Transverse colon (tissue), 3 donors: Measurements from ENCODE around the gene PSMB3.

Source experiments
- CTCF ChIP-seq, 5 experiments: fragments of 200-600 bp in 3 of 5; fragments of 450-650 bp in 2 of 5; sonication (generic) in 3 of 5; IDR thresholded peaks; 1 replicate in 2 of 5; 2 replicates in 3 of 5; pipeline ENCODE4 v1.5.1; 2016 to 2017; ENCODE audit warnings: antibody characterized with exemption in 5 of 5, inconsistent platforms in 3 of 5, mild to moderate bottlenecking in 2 of 5, moderate library complexity in 1 of 5
- EP300 ChIP-seq: sonication (generic); formaldehyde crosslinking; IDR thresholded peaks from one replicate; pipeline ENCODE4 v1.6.1; 2017; ENCODE audit warnings: antibody characterized with exemption, low read depth

GRCh38 chr17:38710985-38711384, 41.6 kb upstream of the PSMB3 start:
- no peak for TF ChIP-seq EP300
- no peak for TF ChIP-seq CTCF (IDR thresholded peaks at IDR 0.05)
